OCI-LY3 (cell line): ENCODE measurements around the gene PSG3.
"Not testable (repeated sequence)": the region's sequence is repeated elsewhere in the genome, so short reads cannot be mapped to it uniquely, and the experiment has no call there.

Source experiments
- H2AFZ ChIP-seq: fragments of 200-600, 300-600 bp; shearing (Covaris generic); 2 replicates; pipeline ENCODE4 v1.6.0; 2014; ENCODE audit warnings: antibody characterized with exemption, low read depth, low read length
- H3K27ac ChIP-seq: fragments of 200-600, 300-600 bp; sonication (generic); 2 replicates; pipeline ENCODE4 v1.5.1; 2014; ENCODE audit warnings: mild to moderate bottlenecking, low read length, moderate library complexity, mixed read lengths
- H3K27me3 ChIP-seq: fragments of 200-600, 300-600 bp; sonication (generic); 2 replicates; pipeline ENCODE4 v1.6.1; 2014; ENCODE audit warnings: low read depth, low read length, mixed read lengths
- H3K36me3 ChIP-seq: fragments of 200-600, 300-600 bp; sonication (generic); replicated peaks from 2 replicates; pipeline ENCODE3; 2014; ENCODE audit warnings: low read depth, low read length, mixed read lengths
- H3K4me1 ChIP-seq: fragments of 300-600, 200-600 bp; sonication (generic); 2 replicates; pipeline ENCODE4 v1.6.1; 2014; ENCODE audit warnings: low read length, mixed read lengths
- H3K4me2 ChIP-seq: fragments of 200-600, 300-600 bp; sonication (generic); 2 replicates; pipeline ENCODE4 v1.6.1; 2014; ENCODE audit warnings: low read length, mixed read lengths
- H3K4me3 ChIP-seq: fragments of 300-600, 200-600 bp; sonication (generic); 2 replicates; pipeline ENCODE4 v1.5.1; 2014; ENCODE audit warnings: antibody characterized with exemption, mild to moderate bottlenecking, low read length, moderate library complexity
- H3K79me2 ChIP-seq: fragments of 300-600, 200-600 bp; shearing (Covaris generic); 2 replicates; pipeline ENCODE4 v1.6.1; 2014; ENCODE audit warnings: mild to moderate bottlenecking, low read length, mixed read lengths
- H3K9ac ChIP-seq: fragments of 300-600, 200-600 bp; shearing (Covaris generic); 2 replicates; pipeline ENCODE4 v1.6.0; 2014; ENCODE audit warnings: mild to moderate bottlenecking, low read length, moderate library complexity
- H3K9me3 ChIP-seq: fragments of 200-600, 300-600 bp; shearing (Covaris generic); 2 replicates; pipeline ENCODE4 v1.6.1; 2014; ENCODE audit warnings: low read length, mixed read lengths; ENCODE audit not compliant: insufficient read depth
- H4K20me1 ChIP-seq: fragments of 200-600, 300-600 bp; sonication (generic); 2 replicates; pipeline ENCODE4 v1.6.1; 2016; ENCODE audit warnings: low read length, mixed read lengths; ENCODE audit not compliant: insufficient read depth
- EZH2phosphoT487 ChIP-seq: fragments of 200-600 bp; shearing (Covaris generic); IDR thresholded peaks from 2 replicates; pipeline ENCODE4 v1.6.1; 2018; ENCODE audit warnings: antibody characterized with exemption, mixed run types, low read depth
- TF ChIP-seq, protein P1 (sequence below): fragments of 200-600, 300-600 bp; sonication (generic); IDR thresholded peaks from 2 replicates; pipeline ENCODE4 v1.5.1; 2014; ENCODE audit warnings: antibody characterized with exemption, low read length, low read depth

PSG3 gene

DNA sequence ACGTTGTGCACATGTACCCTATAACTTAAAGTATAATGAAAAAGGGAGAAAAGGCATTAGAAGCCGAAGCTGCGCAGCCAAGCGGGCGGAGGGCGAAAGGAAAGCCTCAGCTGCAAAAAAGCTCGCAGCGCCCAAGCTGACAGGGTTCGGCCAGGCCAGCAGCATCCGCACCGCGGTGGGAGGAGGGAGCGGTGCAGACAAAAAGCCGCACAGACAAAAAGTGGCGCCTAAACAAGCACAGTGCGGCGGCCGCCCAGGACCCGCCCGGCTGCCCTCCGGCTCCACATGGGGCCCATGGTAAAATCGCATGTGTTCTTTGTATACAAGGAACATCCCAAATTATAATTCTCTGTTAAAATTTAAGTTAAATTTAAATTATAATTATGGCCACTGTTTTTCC lies 42.4 kb downstream of the PSG3 start:
- peaks cover 22% of the 10 kb centered on the region for H3K27me3 ChIP-seq
- no peak overlapping the region for H3K9ac ChIP-seq
- no peaks in the 10 kb centered on the region for H3K79me2 ChIP-seq
- no peaks in the 10 kb centered on the region for H3K4me1 ChIP-seq
- no peak overlapping the region for H3K27ac ChIP-seq
- H2AFZ ChIP-seq, result no peak overlapping the region
- H3K9me3 ChIP-seq, result no peaks in the 10 kb centered on the region
- H4K20me1 ChIP-seq, result no peaks in the 10 kb centered on the region
- no peak for TF ChIP-seq EZH2phosphoT487
- TF ChIP-seq, protein P1, sequence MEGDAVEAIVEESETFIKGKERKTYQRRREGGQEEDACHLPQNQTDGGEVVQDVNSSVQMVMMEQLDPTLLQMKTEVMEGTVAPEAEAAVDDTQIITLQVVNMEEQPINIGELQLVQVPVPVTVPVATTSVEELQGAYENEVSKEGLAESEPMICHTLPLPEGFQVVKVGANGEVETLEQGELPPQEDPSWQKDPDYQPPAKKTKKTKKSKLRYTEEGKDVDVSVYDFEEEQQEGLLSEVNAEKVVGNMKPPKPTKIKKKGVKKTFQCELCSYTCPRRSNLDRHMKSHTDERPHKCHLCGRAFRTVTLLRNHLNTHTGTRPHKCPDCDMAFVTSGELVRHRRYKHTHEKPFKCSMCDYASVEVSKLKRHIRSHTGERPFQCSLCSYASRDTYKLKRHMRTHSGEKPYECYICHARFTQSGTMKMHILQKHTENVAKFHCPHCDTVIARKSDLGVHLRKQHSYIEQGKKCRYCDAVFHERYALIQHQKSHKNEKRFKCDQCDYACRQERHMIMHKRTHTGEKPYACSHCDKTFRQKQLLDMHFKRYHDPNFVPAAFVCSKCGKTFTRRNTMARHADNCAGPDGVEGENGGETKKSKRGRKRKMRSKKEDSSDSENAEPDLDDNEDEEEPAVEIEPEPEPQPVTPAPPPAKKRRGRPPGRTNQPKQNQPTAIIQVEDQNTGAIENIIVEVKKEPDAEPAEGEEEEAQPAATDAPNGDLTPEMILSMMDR, result no peak
- H3K36me3 ChIP-seq, result no peaks in the 10 kb centered on the region
- H3K4me2 ChIP-seq, result no peak overlapping the region
- H3K4me3 ChIP-seq, result no peak overlapping the region

DNA sequence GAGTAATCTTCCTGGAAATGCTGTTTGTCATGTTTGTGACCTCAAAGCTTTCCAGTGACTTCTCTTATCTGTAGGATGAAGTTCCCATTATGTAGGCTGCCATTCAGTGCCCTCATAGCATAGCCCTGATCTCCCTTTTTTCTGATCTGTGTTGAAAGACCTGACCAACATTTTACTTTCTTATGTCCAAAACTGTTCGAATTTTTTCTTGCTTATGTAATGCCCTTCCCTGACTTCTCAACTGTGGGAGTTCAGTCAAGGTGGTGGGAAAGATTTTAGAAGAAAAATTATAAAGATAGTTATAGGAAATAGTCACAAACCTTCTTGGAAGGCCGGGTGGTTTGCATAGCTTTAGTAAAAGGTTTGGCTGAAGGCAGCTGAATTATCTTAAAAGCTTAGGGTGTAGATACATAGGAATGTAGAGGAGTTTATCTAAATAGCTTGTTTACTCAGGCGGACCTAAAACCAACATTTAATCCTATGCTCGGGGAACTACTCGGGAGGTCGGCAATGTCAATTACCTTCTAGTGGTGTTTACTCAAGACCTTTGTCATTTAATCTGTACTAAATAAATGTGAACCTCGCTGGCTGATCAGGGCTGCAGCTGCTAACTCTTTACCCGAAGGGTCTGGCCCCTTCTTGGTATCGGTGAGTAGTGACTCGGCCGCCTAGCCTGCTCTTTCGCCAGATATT lies 44.3 kb downstream of the PSG3 start:
- Histone ChIP-seq H3K9ac (no peak overlapping the region), H3K79me2 (no peaks in the 10 kb centered on the region), H3K36me3 (no peaks in the 10 kb centered on the region), H3K4me2 (no peak overlapping the region), H2AFZ (no peak overlapping the region), H3K4me1 (no peaks in the 10 kb centered on the region), H3K4me3 (no peak overlapping the region), H3K27ac (no peak overlapping the region), H3K27me3 (peaks cover 30% of the 10 kb centered on the region), H4K20me1 (no peaks in the 10 kb centered on the region), H3K9me3 (no peaks in the 10 kb centered on the region)
- no peak for TF ChIP-seq EZH2phosphoT487
- TF ChIP-seq, protein P1, result no peak

DNA sequence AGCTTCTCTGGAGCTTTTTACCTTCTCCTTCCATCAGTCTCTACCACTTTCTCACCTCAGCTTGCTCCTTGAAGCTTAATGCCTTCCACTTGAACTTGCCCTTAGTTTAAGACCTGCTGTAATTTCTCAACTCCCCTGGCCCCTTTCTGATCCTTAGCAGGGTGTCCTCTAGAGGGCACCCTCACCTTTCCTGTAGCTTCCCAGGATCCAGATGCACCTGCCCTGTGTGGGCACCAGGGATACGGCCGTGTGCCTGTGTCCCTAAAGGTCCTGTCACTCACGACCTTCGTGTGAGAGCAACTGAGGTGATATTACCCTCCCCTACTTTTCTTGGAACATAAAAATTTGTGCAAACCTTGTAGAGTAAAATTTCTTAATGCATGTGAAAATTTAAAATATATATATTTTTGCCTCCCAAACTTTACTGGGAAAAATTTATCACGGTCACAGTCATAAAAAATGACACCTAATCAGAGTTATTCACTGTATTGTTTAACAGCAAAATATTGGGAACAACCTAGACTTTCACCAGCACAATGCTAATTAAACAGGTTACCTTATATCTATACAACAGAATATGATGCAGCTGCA lies 46.4 kb downstream of the PSG3 start:
- H3K4me1 ChIP-seq, result no peaks in the 10 kb centered on the region
- H4K20me1 ChIP-seq, result no peaks in the 10 kb centered on the region
- H3K79me2 ChIP-seq, result no peaks in the 10 kb centered on the region
- H3K27ac ChIP-seq, result no peak overlapping the region
- H3K4me3 ChIP-seq, result no peak overlapping the region
- no peak for TF ChIP-seq EZH2phosphoT487
- TF ChIP-seq, protein P1, result peak; percentile 84
- no peak overlapping the region for H2AFZ ChIP-seq
- no peak overlapping the region for H3K4me2 ChIP-seq
- H3K36me3 ChIP-seq, result no peaks in the 10 kb centered on the region
- peaks cover 30% of the 10 kb centered on the region for H3K27me3 ChIP-seq
- no peak overlapping the region for H3K9ac ChIP-seq
- no peaks in the 10 kb centered on the region for H3K9me3 ChIP-seq

DNA sequence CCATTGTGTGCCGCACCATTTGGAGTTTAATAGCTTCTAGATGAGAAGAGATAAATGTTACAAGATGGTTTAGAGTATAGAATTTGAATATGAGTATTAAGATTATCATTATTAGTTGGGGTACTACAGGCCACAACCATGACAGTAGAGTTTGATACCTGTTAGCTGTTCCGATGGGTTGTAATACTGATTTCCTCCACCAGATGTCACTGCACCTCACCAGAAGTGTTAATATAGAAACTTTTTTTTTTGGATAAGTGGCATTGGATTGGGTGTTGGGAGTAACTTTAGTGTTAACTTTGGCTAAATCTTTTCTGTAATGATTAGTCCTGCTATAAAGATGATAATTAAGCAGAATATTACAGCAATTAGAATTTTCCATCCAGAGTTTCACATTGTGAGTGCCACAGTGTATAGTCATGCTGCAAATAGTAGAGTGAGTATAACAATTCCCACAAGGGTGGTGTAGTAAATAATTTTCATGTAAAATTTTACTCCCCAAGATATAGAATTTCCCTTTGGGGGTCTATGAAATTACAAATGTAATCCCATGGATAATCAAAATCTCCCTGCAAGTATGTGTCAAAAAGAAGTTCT lies 56.3 kb downstream of the PSG3 start:
- no peaks in the 10 kb centered on the region for H3K36me3 ChIP-seq
- H3K4me2 ChIP-seq, result no peak overlapping the region
- H3K9me3 ChIP-seq, result no peaks in the 10 kb centered on the region
- H2AFZ ChIP-seq, result no peak overlapping the region
- no peak overlapping the region for H3K9ac ChIP-seq
- no peaks in the 10 kb centered on the region for H3K79me2 ChIP-seq
- no peak overlapping the region for H3K27ac ChIP-seq
- no peaks in the 10 kb centered on the region for H4K20me1 ChIP-seq
- no peaks in the 10 kb centered on the region for H3K4me1 ChIP-seq
- no peak overlapping the region for H3K4me3 ChIP-seq
- peaks cover 6% of the 10 kb centered on the region for H3K27me3 ChIP-seq
- TF ChIP-seq EZH2phosphoT487, result no peak
- TF ChIP-seq, protein P1, result peak; percentile 84

DNA sequence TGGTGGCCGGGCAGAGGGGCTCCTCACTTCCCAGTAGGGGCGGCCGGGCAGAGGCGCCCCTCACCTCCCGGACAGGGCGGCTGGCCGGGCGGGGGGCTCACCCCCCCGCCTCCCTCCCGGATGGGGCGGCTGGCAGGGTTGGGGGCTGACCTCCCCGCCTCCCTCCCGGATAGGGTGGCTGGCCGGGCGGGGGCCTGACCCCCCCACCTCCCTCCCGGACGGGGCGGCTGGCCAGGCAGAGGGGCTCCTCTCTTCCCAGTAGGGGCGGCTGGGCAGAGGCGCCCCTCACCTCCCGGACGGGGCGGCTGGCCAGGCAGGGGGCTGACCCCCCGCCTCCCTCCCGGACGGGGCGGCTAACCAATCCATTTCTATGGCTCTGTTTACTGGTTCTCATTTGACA lies 64.0 kb downstream of the PSG3 start:
- not testable (repeated sequence) for H2AFZ ChIP-seq, H3K36me3 ChIP-seq, H3K27ac ChIP-seq, H3K9me3 ChIP-seq, H3K4me1 ChIP-seq, H3K4me2 ChIP-seq, H3K9ac ChIP-seq, H3K4me3 ChIP-seq, H4K20me1 ChIP-seq, H3K79me2 ChIP-seq
- peaks cover 18% of the 10 kb centered on the region for H3K27me3 ChIP-seq

DNA sequence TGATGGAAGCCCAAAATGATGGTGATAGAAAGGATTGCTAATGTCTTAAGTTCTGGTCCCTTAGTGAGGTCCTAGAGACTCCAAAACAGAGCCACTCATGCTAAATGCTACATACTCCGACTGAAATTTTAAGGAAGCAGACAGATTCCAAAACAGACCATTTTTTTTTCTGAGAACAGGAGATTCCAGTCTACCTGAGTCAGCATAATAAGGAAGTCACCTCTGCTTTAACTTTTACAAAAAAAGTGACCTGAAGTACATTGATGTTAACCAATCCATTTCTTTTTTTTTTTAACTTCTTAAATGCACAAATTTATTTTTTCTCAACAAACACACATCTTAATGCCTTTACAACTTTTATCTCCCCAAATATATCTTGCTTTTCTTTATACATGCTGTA lies 65.7 kb downstream of the PSG3 start:
- not testable (repeated sequence) for H3K9me3 ChIP-seq

More for the DNA sequence above, 65.7 kb downstream of the PSG3 start:
- H3K36me3 ChIP-seq, H2AFZ ChIP-seq, H3K4me2 ChIP-seq, H3K9ac ChIP-seq, H3K79me2 ChIP-seq, H3K4me1 ChIP-seq, H3K4me3 ChIP-seq, H3K27ac ChIP-seq, H4K20me1 ChIP-seq: not testable (repeated sequence)
- peaks cover 22% of the 10 kb centered on the region for H3K27me3 ChIP-seq
